Peyer's patch (tissue), 4 donors: Measurements from ENCODE around the gene CAGE1.

Experiments
- POLR2A ChIP-seq, 2 donors: fragments of 450-650 bp; IDR thresholded peaks; one replicate each; pipeline ENCODE4 v1.5.1; 2017; ENCODE audit warnings: antibody characterized with exemption in 2 of 2, mild to moderate bottlenecking in 2 of 2, moderate library complexity in 2 of 2
- TF ChIP-seq, protein P1 (sequence below), 6 experiments: fragments of 450-650 bp in 4 of 6; fragments of 200-600 bp in 2 of 6; sonication (generic) in 1 of 6; IDR thresholded peaks; one replicate each; pipeline ENCODE4 v1.5.1; 2017 to 2019; ENCODE audit warnings: antibody characterized with exemption in 6 of 6, mild to moderate bottlenecking in 3 of 6, moderate library complexity in 1 of 6

DNA sequence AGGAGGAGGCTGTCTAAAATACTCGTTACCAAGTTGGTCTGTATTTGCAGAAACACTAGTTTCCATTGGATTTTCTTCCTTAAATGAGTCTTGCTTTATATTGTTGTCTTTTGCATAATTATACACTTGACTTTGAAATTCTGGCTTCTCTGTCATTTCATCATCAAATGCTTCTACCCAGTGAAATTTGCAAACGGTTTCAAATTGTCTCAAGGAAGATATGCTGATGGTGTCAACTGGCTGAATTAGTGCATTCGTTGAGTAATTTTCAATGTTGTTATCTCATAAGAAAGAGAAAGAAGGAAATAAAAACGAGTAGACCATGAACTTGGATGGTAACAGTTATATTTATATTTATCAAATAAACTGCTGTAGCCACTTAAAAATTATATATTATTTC lies 10.8 kb downstream of the CAGE1 start:
- TF ChIP-seq, protein P1, sequence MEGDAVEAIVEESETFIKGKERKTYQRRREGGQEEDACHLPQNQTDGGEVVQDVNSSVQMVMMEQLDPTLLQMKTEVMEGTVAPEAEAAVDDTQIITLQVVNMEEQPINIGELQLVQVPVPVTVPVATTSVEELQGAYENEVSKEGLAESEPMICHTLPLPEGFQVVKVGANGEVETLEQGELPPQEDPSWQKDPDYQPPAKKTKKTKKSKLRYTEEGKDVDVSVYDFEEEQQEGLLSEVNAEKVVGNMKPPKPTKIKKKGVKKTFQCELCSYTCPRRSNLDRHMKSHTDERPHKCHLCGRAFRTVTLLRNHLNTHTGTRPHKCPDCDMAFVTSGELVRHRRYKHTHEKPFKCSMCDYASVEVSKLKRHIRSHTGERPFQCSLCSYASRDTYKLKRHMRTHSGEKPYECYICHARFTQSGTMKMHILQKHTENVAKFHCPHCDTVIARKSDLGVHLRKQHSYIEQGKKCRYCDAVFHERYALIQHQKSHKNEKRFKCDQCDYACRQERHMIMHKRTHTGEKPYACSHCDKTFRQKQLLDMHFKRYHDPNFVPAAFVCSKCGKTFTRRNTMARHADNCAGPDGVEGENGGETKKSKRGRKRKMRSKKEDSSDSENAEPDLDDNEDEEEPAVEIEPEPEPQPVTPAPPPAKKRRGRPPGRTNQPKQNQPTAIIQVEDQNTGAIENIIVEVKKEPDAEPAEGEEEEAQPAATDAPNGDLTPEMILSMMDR (IDR thresholded peaks at IDR 0.05) = no peak
- TF ChIP-seq POLR2A (IDR thresholded peaks at IDR 0.05) = no peak
